Activated effector memory CD4-positive, alpha-beta T cell treated with Interleukin-2 at 50 U/mL for 16 hours (primary cell): Measurements from ENCODE around the gene FAM156B.
"Not testable (repeated sequence)": the region's sequence is repeated elsewhere in the genome, so short reads cannot be mapped to it uniquely, and the experiment has no call there.

Experiments
- DNase-seq: peaks from one replicate; pipeline ENCODE4 v3.0.0-alpha.2; 2020

Gene FAM156B

GRCh38 chrX:52896855-52897709, at the start of gene FAM156B:
Gene FAM156B (plus strand): TSS chrX:52897330. CDS start chrX:52907226, 9,896 bp downstream.
- not testable (repeated sequence) for DNase-seq

GRCh38 chrX:52852110-52852860, 44.8 kb upstream of the FAM156B start:
- DNase-seq, result no peak

GRCh38 chrX:52856991-52857525, 40.1 kb upstream of the FAM156B start:
- DNase-seq, result not testable (repeated sequence)

- DNase-seq, result no peak
These were observed 31.7 kb upstream of the FAM156B start for GRCh38 chrX:52865343-52865998.

GRCh38 chrX:52867610-52868348, 29.4 kb upstream of the FAM156B start, which contains the start of gene XAGE3:
Gene XAGE3 (minus strand): TSS chrX:52868083. CDS start chrX:52867133, 950 bp downstream.
- no peak for DNase-seq

- no peak for DNase-seq
These were observed 27.1 kb upstream of the FAM156B start for GRCh38 chrX:52870046-52870445.

GRCh38 chrX:52873825-52874224, 23.3 kb upstream of the FAM156B start:
- not testable (repeated sequence) for DNase-seq

GRCh38 chrX:52874661-52875060, 22.5 kb upstream of the FAM156B start:
- DNase-seq, result no peak

- DNase-seq, result not testable (repeated sequence)
These were observed 21.7 kb upstream of the FAM156B start for GRCh38 chrX:52875436-52875835.

GRCh38 chrX:52876386-52876785, 20.7 kb upstream of the FAM156B start:
- not testable (repeated sequence) for DNase-seq

- DNase-seq, result not testable (repeated sequence)
These were observed 9.7 kb upstream of the FAM156B start for GRCh38 chrX:52887459-52887858.

- not testable (repeated sequence) for DNase-seq
These were observed 9.0 kb upstream of the FAM156B start for GRCh38 chrX:52888090-52888489.

- DNase-seq, result not testable (repeated sequence)
These were observed 692 bp upstream of the FAM156B start for GRCh38 chrX:52896438-52896837.

GRCh38 chrX:52905531-52905930, 8.4 kb downstream of the FAM156B start:
- DNase-seq, result not testable (repeated sequence)

- not testable (repeated sequence) for DNase-seq
These were observed 8.9 kb downstream of the FAM156B start for GRCh38 chrX:52906072-52906471.

GRCh38 chrX:52907137-52907536, 10.0 kb downstream of the FAM156B start:
- not testable (repeated sequence) for DNase-seq

- DNase-seq, result not testable (repeated sequence)
These were observed 10.8 kb downstream of the FAM156B start for GRCh38 chrX:52907900-52908299.

- not testable (repeated sequence) for DNase-seq
These were observed 12.3 kb downstream of the FAM156B start for GRCh38 chrX:52909313-52909969.

- not testable (repeated sequence) for DNase-seq
These were observed 16.6 kb downstream of the FAM156B start for GRCh38 chrX:52913681-52914080.

- not testable (repeated sequence) for DNase-seq
These were observed 17.6 kb downstream of the FAM156B start for GRCh38 chrX:52914704-52915103.

- no peak for DNase-seq
These were observed 26.7 kb downstream of the FAM156B start for GRCh38 chrX:52923781-52924241.
